Thyroid gland (tissue), 4 donors: ENCODE measurements around the gene MEPCE.

Experiments
- CTCF ChIP-seq, 6 experiments: fragments of 200-600 bp in 3 of 6; fragments of 450-650 bp in 3 of 6; sonication (generic) in 3 of 6; IDR thresholded peaks; one replicate each; pipeline ENCODE4 v1.5.1; 2016 to 2019; ENCODE audit warnings: antibody characterized with exemption in 6 of 6, mild to moderate bottlenecking in 2 of 6, inconsistent platforms in 1 of 6, moderate library complexity in 1 of 6
- POLR2A ChIP-seq, 2 donors: fragments of 450-650 bp; IDR thresholded peaks; one replicate each; pipeline ENCODE4 v1.6.1; 2017; ENCODE audit warnings: antibody characterized with exemption in 2 of 2, mild to moderate bottlenecking in 2 of 2, moderate library complexity in 1 of 2

- TF ChIP-seq CTCF (IDR thresholded peaks at IDR 0.05) (no peak), POLR2A (IDR thresholded peaks at IDR 0.05) (no peak)
These were observed 25.6 kb downstream of the MEPCE start for GRCh38 chr7:100455206-100455605.
